CD1c-positive myeloid dendritic cell (primary cell): ENCODE results near the gene MLLT10.

Source experiments
- DNase-seq: peaks from one replicate; pipeline ENCODE4 v3.0.0-alpha.2; 2016; ENCODE audit errors: extremely low spot score

The MLLT10 gene

GRCh38 chr10:21516242-21517131 lies 17.5 kb upstream of the MLLT10 start:
- DNase-seq = peak; percentile 55

- DNase-seq = peak; percentile 27
These were observed 16.6 kb upstream of the MLLT10 start for GRCh38 chr10:21517134-21518031.

GRCh38 chr10:21518149-21518640 lies 15.8 kb upstream of the MLLT10 start:
- peak; percentile 39 for DNase-seq

GRCh38 chr10:21518641-21519396 lies 15.2 kb upstream of the MLLT10 start:
- DNase-seq = no peak

- no peak for DNase-seq
These were observed 14.6 kb upstream of the MLLT10 start for GRCh38 chr10:21519397-21519933.

- DNase-seq = peak; percentile 26
These were observed 14.0 kb upstream of the MLLT10 start for GRCh38 chr10:21519941-21520436.

- no peak for DNase-seq
These were observed 13.5 kb upstream of the MLLT10 start for GRCh38 chr10:21520509-21520908.

- no peak for DNase-seq
These were observed 13.1 kb upstream of the MLLT10 start for GRCh38 chr10:21520949-21521348.

GRCh38 chr10:21521751-21522533 lies 12.1 kb upstream of the MLLT10 start:
- no peak for DNase-seq

GRCh38 chr10:21522631-21523406 lies 11.2 kb upstream of the MLLT10 start:
- DNase-seq = no peak

GRCh38 chr10:21523557-21524008 lies 10.4 kb upstream of the MLLT10 start:
- no peak for DNase-seq

- no peak for DNase-seq
These were observed 9.9 kb upstream of the MLLT10 start for GRCh38 chr10:21524131-21524525.

GRCh38 chr10:21524526-21525366 lies 9.3 kb upstream of the MLLT10 start:
- peak; percentile 48 for DNase-seq

- DNase-seq = peak; percentile 79
These were observed 8.5 kb upstream of the MLLT10 start, which contains the start of gene SKIDA1 for GRCh38 chr10:21525367-21526187. TSS of gene SKIDA1 (minus strand) at chr10:21525682. CDS start at chr10:21517822, 7,860 bp downstream.

- DNase-seq = peak; percentile 67
These were observed 7.7 kb upstream of the MLLT10 start for GRCh38 chr10:21526188-21526859.

- peak; percentile 72 for DNase-seq
These were observed 7.0 kb upstream of the MLLT10 start for GRCh38 chr10:21526860-21527597.
